GM19240 (cell line): ENCODE data around the gene AR.

Experiments
- DNase-seq: peaks from one replicate; pipeline ENCODE4 v3.0.0; 2011; ENCODE audit warnings: low spot score; ENCODE audit not compliant: insufficient read length

The AR gene

DNA sequence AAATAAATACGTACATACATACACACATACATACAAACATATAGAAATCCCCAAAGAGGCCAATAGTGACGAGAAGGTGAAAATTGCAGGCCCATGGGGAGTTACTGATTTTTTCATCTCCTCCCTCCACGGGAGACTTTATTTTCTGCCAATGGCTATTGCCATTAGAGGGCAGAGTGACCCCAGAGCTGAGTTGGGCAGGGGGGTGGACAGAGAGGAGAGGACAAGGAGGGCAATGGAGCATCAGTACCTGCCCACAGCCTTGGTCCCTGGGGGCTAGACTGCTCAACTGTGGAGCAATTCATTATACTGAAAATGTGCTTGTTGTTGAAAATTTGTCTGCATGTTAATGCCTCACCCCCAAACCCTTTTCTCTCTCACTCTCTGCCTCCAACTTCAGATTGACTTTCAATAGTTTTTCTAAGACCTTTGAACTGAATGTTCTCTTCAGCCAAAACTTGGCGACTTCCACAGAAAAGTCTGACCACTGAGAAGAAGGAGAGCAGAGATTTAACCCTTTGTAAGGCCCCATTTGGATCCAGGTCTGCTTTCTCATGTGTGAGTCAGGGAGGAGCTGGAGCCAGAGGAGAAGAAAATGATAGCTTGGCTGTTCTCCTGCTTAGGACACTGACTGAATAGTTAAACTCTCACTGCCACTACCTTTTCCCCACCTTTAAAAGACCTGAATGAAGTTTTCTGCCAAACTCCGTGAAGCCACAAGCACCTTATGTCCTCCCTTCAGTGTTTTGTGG, 180.7 kb downstream of the AR start:
- DNase-seq, result no peak

DNA sequence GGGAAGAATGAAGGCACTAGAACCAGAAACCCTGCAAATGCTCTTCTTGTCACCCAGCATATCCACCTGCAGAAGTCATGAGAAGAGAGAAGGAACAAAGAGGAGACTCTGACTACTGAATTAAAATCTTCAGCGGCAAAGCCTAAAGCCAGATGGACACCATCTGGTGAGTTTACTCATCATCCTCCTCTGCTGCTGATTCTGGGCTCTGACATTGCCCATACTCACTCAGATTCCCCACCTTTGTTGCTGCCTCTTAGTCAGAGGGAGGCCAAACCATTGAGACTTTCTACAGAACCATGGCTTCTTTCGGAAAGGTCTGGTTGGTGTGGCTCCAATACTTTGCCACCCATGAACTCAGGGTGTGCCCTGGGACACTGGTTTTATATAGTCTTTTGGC, 181.7 kb downstream of the AR start:
- no peak for DNase-seq

DNA sequence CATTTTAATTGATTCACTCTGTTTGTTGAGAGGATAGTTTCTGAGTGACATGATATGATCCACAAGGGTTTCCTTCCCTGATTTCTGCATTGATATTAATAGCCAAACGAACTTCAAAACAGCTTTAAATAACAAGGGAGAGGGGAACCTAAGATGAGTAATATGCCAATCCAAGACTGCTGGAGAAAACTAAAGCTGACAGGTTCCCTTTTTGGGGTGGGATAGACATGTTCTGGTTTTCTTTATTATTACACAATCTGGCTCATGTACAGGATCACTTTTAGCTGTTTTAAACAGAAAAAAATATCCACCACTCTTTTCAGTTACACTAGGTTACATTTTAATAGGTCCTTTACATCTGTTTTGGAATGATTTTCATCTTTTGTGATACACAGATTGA, 182.2 kb downstream of the AR start:
- no peak for DNase-seq

DNA sequence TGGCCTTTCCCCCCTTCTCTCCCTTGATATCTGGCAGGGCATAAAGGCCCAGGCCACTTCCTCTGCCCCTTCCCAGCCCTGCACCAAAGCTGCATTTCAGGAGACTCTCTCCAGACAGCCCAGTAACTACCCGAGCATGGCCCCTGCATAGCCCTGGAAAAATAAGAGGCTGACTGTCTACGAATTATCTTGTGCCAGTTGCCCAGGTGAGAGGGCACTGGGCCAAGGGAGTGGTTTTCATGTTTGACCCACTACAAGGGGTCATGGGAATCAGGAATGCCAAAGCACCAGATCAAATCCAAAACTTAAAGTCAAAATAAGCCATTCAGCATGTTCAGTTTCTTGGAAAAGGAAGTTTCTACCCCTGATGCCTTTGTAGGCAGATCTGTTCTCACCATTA, 183.8 kb downstream of the AR start:
- no peak for DNase-seq

DNA sequence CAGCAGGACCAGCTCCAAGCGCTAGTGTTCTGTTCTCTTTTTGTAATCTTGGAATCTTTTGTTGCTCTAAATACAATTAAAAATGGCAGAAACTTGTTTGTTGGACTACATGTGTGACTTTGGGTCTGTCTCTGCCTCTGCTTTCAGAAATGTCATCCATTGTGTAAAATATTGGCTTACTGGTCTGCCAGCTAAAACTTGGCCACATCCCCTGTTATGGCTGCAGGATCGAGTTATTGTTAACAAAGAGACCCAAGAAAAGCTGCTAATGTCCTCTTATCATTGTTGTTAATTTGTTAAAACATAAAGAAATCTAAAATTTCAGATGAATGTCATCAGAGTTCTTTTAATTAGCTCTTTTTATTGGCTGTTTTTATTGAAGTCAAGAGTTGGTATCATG, 186.5 kb downstream of the AR start:
- no peak for DNase-seq

DNA sequence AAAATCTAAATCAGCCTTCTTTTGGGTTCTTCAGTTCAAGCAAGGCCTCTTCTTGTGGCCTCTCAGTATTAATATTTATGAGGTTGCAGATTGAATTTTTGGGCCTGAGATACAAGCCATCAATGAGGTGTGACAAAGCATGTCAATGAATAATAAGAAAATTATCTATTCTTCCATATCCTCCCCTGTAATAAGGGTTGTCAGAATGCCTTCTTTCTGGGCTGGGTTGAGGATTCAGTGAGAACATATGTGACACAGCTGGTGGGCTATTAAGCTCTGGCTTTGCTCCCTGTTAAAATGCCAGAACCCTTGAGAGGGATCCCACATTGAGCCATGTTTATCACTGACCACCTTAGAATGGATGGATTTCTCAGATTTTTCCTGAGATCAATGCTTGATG, 187.2 kb downstream of the AR start:
- no peak for DNase-seq

DNA sequence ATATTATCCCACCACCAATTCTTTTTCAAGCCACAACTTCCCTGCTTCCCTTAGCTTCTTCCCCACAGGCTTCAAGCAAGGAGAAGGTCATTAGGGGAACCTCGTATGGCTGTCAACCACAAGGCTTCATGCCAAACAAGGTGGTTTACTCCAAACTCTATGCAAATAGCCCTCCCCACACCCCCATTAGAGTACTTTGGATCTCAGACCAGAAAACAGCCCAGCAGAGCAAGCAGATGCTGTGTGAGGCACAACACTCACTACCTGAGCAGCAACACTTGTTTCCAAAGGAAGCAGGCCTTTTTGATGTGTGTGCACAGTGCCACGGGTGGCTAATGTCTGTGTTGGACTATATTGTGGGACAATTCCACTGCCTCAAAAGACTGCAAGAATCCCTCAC, 189.0 kb downstream of the AR start:
- DNase-seq, result no peak

DNA sequence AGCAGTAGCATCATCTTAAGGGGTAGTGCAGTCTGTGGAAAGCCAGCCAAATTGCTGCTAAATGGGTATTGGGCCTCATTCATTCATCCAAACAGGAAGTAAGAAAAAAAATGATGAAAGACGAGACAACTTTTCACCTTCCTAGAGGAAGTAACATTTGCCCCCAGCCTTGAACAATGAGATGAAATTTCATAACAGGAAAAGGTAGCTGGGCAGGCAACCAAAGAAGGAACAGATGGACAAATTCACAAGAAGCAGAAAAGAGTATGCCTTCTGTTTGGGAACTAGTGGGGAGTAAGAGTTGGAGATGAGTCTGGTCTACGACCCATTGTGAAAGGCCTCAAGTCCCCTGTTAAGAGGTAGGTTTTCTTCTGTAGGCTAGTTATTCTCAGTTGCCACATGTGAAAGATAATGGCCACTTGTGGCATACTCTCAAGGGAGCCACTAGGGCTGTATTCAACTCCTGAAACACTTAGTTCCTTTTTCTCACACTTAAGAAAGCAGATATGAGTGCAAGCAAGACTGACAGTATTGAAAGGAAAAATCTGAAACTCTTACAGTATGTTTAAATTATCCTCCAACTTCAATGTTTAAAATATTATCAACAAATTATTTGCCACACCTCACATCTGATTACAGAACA, 190.4 kb downstream of the AR start:
- no peak for DNase-seq

DNA sequence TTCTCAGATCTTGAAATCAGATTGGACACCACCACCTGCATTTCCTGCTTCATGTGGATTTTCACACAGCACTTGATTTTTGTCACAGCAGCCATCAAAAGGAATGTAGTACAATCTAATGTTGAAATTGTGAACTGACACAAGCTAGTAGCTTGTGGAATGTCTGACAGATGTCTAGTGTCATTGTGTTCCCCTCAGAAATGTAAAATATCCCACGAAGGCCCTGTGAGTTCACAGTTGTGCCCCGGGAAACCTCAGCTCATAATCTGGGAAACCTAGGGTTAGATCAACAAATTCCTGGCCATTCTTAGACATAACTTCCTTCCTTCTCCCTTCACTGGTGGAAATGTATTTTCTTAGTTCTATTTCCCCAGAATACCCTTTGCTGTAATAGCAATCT, 205.7 kb downstream of the AR start:
- no peak for DNase-seq

DNA sequence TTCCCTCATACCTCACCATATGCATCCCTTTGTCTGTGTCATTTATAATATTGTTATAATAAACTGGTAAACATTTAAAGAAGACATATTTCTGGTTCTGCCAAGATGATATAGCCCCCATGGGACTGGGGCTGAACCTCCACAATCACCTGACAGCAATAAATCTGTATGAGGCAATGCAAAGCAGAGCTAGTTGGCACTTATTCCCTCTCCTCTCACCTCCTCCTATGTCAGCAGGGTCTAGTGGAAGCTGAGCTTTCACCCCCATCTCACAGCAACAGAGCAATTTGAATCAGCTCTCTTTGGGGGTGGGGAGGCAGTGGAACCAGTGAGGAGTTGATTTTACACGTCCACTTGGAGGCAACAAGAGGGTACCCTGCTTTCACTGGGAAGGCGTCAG, 206.9 kb downstream of the AR start:
- DNase-seq, result no peak

DNA sequence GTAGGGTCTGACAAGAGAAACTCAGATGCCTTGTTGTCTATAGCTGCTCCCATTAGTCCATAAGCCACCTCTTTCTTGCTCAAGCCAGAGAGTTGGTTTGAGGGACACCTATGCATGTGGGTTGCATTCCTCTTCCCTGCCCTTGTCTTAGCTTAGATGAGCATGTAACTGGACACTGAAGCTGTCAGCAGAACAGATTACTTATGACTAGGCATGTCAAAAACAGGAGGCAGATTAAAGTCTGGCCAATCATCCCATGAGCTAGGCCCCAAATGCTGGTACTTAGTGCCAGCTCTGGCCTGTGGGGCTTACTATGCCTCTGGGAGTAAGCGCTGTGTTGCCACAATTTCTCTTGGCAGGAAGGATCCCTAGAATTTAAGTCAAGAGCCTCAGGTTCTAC, 215.2 kb downstream of the AR start:
- no peak for DNase-seq

DNA sequence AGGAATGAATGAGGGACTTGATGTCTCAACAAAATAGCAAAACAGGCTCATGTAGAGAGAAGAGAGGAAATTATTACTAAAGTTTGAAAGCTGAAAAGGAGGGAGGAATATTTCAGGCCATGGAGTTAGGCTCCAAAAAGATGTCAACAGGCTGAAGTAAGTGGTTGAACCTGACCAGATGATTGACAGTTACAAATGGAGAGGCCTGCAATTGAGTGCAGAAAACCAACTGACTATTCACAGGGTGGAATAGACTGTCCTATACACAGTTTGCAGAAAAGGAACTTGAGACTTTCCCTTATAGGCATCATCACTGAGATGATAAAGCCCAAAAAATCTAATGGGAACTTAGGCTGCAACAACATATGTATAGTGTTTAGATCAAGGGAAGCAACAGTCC, 233.3 kb downstream of the AR start:
- no peak for DNase-seq

DNA sequence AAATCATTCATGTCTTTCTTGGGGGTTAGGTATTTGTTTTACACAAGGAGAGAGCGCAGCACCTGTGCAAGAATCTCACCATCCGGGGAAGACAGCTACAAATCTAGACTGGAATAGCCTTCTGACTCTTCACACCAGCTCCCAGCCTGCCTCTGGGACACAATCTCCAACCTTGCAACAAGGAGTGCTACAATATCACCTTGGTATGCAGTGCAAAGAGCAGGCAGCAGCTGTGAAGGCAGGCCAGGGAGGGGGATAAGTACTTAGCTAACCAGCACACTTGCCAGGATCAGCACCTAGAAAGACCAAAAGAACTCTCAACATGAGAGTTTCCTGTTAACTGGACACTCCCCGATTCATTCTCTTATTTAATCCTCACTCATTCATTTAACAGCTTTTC, 235.3 kb downstream of the AR start:
- DNase-seq, result no peak
